HT-29 (cell line): ENCODE results near the gene SH2D3C. TPM values are rescaled to one million over a fixed set of nuclear protein-coding genes. Genes with fewer than 3 reads are reported as not detected.

Source experiments
- DNase-seq: peaks from one replicate; pipeline ENCODE4 v3.0.0-alpha.2; 2015; ENCODE audit warnings: low spot score
- total RNA-seq: library from RNA; depleted of rRNA; stranded (reverse); fragments of >200 nt; shearing (Covaris generic); gene quantifications from 2 replicates; pipeline ENCODE4 v1.2.3, GENCODE V29; 2014; rRNA removed

The SH2D3C gene, protein sequence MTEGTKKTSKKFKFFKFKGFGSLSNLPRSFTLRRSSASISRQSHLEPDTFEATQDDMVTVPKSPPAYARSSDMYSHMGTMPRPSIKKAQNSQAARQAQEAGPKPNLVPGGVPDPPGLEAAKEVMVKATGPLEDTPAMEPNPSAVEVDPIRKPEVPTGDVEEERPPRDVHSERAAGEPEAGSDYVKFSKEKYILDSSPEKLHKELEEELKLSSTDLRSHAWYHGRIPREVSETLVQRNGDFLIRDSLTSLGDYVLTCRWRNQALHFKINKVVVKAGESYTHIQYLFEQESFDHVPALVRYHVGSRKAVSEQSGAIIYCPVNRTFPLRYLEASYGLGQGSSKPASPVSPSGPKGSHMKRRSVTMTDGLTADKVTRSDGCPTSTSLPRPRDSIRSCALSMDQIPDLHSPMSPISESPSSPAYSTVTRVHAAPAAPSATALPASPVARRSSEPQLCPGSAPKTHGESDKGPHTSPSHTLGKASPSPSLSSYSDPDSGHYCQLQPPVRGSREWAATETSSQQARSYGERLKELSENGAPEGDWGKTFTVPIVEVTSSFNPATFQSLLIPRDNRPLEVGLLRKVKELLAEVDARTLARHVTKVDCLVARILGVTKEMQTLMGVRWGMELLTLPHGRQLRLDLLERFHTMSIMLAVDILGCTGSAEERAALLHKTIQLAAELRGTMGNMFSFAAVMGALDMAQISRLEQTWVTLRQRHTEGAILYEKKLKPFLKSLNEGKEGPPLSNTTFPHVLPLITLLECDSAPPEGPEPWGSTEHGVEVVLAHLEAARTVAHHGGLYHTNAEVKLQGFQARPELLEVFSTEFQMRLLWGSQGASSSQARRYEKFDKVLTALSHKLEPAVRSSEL
- not detected in 2 replicates for total RNA-seq

GRCh38 chr9:127778280-127779135 lies at the start of gene SH2D3C:
TSS of gene SH2D3C (minus strand) at chr9:127778666. CDS start at chr9:127778627, 39 bp downstream.
- no peak for DNase-seq

DNA sequence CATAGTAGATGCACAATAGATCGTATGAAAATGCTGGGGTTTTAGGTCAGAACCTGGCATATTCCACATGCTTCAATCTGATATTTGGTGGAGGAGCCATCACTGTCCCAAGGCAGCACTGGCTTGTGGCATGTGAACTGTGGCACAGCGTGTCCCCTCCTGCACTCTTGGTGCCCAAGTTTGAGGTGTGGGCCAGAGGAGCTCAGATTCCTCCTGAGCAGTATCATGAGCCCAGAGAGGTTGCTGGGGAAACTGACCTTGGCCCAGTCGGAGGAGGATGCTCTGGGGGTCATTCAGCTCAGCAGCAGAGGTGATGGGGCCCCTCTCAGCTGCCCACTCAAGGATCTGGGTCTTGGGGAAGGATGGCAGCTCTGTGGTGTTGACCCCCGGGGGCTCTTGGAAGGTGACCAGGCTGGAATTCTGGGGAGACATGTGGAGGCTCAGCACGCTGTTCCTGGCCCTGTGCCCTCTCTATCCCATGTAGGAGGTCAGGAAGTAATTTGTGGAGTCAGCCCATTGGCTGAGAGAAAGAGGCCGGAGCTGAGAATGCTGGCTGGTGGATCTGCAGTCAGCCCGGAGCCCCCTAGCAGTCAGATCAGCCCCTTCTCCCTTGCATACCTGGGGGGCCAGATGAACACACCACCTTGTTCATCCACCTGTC lies 47.9 kb upstream of the SH2D3C start:
- DNase-seq = no peak

GRCh38 chr9:127825319-127826051 lies 47.0 kb upstream of the SH2D3C start:
- DNase-seq = no peak

- DNase-seq = no peak
These were observed 43.6 kb upstream of the SH2D3C start for GRCh38 chr9:127822108-127822507.

DNA sequence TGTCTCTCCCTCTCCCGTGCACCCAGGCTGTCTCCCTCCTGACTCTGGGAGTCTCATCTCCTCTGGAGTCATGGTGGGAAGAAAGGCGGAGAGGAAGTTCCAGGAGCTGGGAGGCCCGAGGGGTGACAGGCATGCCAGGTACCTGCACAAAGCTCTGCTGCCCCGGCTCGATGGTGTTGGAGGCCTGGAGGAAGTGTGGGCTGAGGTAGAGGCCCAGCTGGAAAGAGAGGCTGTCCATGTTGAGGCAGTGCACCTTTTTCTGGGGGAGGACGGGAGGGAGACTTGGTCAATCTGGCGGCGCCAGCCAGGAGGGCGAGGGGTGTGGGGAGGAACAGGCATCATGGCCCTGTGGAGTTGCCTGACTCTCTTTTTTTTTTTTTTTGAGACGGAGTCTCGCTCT lies 40.1 kb upstream of the SH2D3C start:
- DNase-seq = no peak

- DNase-seq = no peak
These were observed 39.5 kb upstream of the SH2D3C start for GRCh38 chr9:127817881-127818434.

GRCh38 chr9:127816728-127817127 lies 38.3 kb upstream of the SH2D3C start:
- DNase-seq = no peak

DNA sequence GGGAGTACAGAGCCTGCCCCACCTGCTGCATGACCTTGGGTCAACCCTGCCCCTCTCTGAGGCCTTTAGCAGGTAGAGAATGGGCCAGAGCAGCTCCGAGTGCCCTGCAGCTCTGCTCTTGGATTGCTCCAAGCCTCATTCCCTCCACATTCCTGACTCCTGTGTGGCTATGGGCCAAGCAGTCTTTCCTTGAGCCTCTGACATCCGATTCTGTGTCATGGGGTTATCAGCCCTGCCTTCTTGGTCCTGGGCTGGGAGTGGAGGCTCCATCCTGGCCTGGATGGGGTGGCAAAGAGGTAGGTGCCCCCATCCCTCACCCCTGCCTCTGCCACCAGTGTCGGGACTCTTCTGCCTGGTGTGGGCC lies 37.9 kb upstream of the SH2D3C start:
- DNase-seq = no peak

- DNase-seq = no peak
These were observed 37.3 kb upstream of the SH2D3C start for GRCh38 chr9:127815512-127816361.

- no peak for DNase-seq
These were observed 36.4 kb upstream of the SH2D3C start for GRCh38 chr9:127814619-127815511.

DNA sequence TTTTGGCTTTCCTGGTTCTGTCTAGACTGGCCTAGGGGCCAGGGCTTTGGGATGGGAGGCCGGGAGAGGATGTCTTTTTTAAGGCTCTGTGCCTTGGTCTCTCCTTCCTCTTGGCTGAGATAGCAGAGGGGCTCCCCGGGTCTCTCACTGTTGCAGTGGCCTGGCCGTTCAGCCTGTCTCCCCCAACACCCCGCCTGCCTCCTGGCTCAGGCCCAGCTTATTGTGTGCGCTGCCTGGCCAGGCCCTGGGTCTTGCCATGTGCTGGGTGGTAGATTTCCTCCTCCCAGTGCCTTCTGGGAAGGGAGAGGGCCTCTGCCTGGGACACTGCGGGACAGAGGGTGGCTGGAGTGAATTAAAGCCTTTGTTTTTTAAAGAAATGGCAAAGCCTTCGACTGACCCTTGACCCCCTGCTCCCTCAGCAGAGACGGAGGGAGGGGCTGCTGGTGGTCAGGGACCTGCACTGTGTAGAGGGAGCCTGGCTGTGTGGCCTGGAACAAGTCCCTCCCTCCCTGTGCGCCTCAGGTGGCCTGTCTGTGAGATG lies 35.3 kb upstream of the SH2D3C start:
- no peak for DNase-seq

GRCh38 chr9:127812936-127813675 lies 34.6 kb upstream of the SH2D3C start:
- no peak for DNase-seq

GRCh38 chr9:127812011-127812410 lies 33.5 kb upstream of the SH2D3C start:
- DNase-seq = no peak

DNA sequence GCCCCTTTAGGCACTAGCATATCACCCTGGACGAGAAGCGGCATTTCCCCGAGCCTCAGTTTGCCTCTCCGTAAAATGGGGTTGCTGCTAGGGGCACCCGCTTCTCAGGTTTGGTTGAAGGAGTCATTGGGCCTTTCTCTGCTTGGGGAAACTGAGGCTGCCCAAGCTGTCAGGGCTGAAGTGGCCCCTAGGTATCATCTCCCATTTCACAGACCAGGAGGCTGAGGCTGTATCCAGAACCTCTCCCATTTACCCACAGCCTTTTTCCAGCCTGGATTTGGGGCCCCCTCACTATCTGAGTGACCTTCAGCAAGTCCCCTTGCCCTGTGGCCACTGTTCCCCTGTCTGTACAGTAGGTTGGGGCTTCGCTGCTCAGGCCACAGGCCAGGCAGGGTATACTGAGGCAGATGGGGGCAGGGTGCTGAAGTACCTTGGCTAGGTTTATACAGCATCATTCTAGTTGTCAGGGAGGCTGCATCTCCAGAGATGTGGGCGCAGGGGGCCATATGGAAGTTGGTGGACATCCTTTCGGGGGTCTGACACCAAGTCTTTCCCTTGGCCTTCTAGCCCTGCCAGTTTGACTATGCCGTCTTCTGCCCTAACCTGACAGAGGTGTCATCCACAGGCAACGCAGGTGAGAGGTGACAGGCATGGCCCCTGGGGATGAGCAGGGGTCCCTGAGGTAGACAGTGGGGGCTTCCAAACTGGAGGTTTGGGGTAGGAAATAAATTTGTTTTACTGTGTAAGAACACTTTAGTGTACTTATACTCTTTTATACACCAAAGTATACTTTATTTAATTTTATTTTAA lies 32.1 kb upstream of the SH2D3C start:
- no peak for DNase-seq

- DNase-seq = no peak
These were observed 31.3 kb upstream of the SH2D3C start for GRCh38 chr9:127809540-127810377.
